HPDE6-E6E7 (cell line): ENCODE results near the gene UBAC2.

ENCODE experiments used
- DNase-seq: peaks from one replicate; pipeline ENCODE4 v3.0.0; 2011; ENCODE audit warnings: missing footprints; ENCODE audit errors: extremely low spot score

Gene UBAC2

DNA sequence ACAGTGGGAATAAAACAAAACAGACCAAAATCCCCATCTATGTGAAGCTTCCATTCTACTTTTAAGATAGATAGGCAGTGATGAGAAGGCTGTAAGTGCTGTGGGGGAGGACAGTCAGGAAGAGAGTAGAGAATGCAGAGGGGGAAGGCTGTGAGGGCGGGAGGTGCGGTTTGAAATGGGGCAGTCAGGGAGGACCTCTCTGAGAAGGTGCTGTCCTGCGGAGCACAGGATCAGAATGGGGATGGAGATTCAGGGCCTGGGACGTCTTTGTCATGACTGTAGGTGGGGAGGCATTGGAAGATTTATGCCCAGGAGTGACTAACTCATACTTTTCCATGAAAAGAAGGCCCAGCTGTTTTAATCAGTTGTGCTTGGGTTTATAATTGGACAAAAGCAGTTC, 110.5 kb downstream of the UBAC2 start:
- DNase-seq, result no peak

DNA sequence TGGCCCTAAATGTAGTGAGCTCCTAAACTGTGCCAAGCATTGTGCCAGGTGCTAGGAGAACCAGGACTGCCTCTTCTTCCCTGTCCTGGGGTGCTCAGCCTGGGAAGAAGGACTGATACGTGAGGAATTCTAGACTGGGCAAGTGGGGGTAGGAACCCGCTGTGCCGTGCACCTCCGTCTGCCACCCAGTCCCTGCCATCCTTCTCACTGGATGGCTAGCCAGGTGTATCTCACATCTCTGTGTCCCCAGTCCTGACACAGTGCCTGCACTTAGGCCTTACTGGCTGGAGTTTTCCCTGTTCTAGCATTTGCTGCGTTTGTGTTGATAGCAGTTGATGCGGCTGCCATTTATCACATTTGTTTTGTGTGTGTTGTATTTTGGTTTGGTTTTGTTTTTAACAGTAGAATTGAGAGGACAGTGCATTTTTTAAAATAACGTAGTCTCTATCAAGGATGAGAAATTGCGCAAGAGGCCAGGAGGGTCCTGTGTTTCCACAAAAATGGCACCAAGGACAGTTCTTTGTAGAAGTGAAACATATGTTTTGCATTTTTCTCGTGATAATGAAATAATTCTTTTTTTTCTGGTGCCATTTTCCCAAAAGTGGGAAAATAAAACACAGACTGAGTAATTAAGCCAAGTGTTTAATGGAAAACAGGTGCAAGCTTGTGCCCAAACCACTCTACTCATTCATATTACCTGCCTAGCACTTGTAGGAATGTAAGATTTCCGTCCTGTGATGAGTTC, 111.3 kb downstream of the UBAC2 start:
- no peak for DNase-seq

DNA sequence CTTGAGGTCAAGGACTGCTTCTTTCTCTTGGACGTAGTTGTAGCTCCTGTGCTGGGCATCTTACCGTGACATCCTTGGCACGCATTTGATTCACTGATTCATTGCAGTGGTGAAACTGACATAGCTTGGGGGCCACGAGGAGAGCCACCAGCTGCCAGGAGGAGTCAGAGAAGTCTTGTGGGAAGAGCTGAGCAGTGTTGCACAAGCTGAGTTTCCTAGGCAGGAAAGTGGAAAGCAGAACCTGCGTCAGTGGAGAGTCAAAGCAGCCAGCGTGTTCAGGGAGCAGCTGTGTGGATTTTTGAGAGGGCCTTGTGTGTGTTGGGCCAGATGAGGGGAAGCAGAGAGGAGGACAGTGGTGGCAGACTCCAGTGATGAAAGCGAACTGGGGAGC, 111.8 kb downstream of the UBAC2 start:
- no peak for DNase-seq

DNA sequence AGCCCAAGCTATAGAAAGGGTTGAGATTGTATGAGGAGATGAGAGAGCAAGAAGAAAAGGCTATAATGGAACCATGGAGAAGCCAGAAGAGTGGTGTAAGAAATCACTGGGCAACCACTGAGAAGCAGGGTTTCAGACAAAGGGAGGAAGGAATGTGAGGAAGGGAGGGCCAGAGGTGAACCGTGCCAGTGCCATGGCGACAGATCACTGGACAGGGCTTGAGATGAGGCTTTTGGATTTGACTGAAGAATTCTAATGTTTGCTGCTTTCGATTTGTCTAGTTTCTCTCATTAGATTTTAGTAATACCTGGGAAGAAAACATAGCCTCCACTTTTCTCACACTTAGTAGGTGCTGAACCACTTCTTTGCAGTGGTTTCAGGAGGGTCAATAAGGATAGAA, 112.8 kb downstream of the UBAC2 start:
- no peak for DNase-seq

DNA sequence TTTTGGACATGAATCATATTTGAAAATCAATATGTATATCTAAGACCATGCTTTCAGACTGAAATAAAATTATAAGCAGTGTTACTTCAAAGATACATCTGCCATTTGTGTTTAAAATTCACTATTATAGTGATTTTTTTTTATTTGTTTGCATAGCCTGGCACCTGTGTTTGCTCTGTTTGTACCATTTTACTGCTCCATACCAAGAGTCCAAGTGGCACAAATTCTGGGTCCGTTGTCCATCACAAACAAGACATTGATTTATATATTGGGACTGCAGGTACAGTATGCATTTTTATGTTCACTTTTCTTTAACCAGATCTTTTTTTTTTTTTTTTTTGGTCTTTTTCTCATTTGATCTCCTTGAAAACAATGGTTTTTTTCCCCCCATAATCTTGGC, 113.3 kb downstream of the UBAC2 start:
- DNase-seq, result no peak

DNA sequence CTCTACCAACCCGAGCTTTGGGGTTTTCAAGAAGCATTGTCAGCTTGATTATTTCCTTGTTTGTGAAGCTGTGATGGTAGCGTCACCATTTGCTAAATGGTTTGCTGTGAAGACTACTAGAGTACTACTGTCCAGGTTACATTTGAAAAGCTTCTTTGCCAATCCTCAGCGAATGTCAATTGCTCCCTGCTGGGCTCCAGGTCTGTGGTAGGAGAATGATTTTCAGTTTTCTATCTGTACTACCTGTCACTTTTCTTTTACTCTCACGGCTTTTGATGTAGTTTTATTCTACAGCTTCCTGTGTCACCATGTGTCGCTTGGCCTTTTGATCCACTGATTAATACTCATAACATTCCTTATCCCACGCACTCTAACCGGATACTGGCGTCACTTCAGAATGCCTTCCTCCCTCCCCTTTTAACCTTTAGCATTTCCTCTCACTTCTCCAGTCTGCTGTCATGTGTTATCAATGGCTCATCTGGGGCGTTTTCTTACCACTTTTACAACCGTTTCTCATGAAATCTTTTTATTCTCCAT, 114.1 kb downstream of the UBAC2 start:
- DNase-seq, result no peak

DNA sequence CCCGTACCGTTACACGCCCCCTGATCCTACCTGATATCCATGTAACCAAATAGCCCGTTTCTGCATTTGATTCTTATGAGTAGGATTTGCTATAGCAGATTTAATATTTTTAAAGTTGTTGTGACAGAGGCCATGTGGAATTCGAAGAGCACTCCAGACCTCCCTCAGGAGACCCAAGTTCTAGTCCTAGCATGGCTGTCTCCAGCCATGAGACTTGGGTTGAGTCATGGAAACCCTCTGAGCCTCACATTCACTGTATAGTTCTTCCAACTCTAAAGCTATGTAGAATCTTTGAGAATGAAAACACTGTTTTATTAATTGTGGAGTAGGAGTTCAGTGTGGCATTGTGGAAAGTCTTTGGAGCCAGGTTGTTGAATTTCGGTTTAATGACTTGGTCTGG, 114.5 kb downstream of the UBAC2 start:
- DNase-seq, result no peak

DNA sequence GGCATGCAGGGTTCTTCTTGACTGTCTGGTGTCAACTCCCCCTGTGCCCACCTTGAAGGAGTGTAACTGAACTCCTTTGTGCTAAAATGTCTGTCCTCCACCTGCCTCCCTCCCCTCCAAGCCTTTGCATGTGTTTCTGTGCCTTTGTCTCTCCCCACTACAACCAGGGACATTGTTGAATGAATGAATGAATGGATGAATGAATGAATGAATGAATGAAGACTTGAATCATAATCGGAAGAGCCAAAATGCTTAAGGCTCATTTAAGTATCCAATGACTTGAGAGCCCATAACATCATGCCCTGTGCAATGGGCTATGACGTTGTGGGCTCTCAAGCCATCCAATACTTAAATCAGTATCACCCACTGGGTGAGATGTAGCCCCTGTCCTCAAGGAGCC, 115.6 kb downstream of the UBAC2 start:
- DNase-seq, result no peak

DNA sequence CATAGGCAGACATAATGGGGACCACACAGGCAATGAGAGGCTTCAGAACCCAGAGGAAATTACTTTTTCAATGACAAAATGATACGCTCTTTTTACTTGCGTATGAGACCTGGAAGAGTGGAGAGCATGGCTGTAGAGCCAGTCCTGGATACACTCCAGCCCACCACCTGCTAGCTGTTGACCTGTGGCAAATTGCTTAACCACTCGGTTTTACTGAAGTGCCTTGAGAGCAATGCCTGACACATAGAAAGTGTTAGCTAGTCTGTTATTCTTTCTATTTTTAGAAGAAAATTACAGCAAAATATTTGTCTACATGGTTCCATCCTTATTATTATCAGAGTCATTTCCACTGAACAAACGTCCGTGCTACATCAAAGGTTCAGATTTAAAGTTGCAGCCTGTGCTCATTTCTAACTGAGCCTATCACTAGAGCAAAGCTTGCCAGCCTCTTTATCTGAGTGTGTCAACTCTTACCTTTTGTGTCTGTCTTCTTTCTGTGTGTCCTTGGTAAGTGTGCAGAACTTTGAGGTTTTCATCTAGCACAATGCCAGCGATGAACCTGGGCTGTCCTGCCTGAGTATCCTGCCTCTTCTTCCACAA, 116.1 kb downstream of the UBAC2 start:
- no peak for DNase-seq

DNA sequence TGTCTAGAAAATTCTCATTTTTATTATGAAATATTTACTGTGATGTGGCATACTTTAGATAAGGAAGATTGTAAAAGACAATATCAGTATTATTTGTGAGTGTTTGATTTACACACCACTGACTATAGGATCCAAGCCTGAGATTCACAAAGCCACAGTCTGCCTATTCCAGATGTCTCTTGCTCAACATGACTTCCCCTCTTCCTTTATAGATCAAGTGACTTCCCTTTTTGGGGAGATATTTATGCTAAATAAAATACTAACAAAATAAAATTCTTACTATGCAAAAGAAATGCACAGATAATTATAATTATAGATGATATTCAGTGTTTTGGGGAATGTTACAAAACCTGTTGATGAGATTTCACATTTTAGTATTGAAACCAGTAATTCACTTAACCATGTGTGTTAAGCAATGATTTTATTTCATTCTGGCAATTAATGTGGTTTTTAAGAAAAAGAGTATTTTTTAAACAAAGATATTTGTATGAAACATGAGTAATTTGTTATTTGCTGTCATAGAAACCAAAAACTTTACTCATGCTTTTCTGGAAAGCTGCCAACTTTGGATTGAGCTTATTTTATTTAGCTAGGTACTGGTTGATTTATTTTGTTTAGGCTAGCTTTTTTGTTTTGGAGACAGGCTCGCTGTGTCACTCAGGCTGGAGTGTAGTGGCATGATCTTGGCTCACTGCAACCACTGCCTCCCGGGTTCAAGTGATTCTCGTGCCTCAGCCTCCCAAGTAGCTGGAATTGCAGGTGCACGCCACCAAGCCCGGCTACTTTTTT, 120.2 kb downstream of the UBAC2 start:
- no peak for DNase-seq

DNA sequence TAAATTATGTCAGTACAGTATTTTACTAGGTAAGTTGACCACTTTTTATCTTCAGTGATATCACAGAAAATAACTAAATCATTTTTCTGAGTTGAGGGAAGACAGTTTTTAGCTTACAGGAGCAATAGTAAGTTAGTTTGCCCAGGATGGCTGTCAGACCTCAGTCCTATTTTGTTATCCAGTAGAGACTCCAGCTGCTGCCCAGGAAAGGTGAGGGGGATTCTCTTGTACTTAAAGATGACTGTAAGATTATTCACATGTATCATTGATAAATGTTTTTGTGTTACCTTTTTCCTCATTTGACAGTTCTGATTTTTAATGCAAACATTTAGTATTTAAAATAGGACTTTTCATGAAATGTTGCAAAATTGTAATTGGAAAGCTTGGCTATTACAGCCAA, 121.1 kb downstream of the UBAC2 start:
- no peak for DNase-seq

DNA sequence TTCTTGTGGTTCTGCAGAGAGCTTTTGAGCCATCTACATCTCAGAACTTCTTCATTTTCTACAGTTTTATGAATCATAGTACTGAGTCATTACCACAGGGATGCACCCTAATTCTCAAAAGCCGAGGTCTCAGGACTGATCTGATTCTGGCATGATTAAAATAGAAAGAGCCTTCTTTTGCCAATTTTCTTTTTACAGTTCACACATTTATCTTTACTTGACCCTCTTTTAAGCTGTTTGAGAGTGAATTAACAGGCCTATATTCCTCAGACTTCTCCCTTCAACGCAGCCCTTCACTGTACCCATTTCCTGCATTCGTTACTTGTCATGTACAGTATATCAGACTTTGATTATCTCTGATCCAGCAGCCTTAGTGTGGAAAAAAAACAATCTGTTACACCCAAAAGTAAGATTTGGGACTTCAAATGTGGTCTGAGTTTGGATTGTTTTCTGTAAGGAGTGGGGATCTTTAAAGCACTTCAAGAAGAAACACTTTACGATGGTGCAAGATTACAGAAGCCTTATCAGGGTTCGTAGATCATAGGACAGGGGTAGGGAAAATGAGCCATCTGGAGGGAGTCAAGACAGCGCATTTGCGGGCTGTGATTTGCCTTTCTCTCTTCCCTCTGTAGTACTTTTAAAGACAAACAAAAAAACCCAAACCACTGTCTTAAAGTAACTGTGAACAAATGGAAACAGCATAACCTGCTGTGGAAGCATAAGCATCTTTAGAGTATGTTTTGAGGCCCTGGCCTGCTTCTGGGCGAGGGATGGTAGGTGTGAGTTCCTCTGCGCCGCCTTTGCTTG, 121.8 kb downstream of the UBAC2 start:
- DNase-seq, result peak; percentile 45

DNA sequence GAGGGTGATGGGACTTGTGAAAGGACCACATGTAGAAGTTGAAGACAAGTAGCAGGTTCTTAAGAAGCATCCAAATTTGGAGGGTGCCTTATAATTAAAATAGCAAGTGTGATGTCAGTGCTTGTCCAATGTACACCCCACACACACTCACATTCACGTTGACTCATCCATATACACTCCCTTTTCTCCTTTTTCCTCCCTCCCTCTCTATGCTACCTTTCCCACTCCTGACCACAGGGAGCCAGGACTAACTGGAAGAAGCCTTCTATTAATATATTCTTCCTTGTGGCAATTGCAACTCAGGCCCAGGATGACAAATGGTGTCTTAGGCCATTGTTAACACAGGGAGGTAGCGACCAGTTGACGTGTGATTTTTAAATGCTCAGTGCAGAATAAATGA, 122.8 kb downstream of the UBAC2 start:
- no peak for DNase-seq

DNA sequence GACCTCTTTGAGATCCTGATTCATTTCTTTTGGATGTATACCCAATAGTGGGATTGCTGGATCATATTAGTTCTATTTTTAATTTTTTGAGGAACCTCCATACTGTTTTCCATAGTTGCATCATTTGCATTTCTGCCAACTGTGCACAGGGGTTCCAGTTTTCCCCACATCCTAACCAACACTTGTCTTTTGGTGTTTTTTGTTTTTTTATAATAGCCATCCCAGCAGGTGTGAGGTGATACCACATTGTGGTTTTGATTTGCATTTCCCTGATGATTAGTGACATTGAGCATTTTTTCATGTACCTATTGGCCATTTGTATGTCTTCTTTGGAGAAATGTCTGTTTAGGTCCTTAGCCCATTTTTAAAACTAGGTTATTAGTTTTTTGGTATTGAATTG, 125.4 kb downstream of the UBAC2 start:
- DNase-seq, result no peak

DNA sequence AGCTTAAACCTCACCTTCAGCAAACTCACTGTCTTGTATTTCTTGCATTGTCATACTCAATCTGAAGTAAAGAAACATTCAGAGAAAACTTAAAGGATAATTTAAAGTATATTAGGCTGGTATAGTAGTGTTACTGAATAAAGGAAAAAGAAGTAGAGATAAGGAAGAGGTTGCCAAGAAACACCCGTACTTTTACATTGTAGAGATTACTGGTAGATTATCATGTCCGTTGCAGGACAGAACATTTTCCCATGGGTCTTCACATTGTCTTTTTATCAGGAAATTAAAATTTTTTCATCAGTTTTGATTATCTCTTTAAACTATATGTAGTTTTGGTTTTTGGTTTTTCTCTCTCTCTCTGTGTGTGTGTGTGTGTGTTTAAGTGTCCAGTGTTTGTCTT, 126.5 kb downstream of the UBAC2 start:
- no peak for DNase-seq

DNA sequence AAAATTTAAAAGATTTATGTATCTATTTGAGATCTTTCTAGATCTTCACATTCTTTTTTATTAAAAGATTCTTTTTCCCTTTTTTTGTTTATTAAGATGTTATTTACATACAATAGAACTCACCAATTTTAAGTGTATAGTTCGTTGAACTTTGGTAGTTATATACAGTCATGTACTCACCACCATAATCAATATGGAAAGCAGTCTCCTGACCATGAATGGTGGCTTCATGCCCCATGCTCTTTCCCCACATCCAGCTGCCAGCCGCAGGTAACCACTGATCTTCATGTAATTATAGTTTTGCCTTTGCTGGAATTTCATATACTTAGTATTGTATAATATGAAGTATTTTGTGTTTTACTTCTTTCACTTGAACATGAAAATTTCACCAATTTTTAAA, 127.1 kb downstream of the UBAC2 start:
- DNase-seq, result no peak

DNA sequence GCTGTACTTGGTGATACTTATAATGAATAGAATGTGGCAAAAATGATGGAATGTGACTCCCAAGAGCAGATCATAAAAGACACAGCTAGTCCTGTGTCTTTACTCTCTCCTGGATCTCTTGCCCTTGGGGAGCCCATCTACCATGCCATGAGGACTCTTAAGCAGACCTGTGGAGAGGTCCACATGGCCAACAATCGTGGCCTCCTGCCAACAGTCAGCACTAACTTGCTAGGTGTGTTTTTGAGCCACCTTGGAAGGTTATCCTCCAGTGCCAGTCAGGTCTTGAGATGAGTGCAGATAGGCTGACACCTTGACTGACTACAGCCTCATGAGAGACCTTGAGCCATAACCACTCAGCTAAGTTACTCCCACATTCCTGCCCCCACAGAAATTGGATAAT, 128.8 kb downstream of the UBAC2 start:
- DNase-seq, result no peak

DNA sequence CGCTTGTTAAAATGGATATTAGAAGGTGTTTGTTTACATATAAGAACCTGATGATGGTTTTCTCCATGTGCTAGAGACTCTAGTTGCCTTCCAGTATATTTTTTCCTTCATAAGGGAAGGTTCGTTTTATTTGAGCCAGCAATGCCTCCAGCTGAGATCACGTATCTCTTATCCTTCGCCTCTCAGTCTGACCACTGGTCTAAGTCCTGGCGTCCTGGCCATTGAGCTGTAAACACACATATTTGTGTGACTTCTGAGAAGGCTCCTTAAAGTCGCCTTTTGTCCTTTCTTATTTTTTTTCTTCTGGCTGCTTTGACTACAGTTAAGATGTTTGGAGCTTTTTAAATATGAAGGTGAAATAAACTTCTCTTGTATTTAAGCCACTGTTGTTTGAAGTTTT, 130.3 kb downstream of the UBAC2 start:
- DNase-seq, result no peak

DNA sequence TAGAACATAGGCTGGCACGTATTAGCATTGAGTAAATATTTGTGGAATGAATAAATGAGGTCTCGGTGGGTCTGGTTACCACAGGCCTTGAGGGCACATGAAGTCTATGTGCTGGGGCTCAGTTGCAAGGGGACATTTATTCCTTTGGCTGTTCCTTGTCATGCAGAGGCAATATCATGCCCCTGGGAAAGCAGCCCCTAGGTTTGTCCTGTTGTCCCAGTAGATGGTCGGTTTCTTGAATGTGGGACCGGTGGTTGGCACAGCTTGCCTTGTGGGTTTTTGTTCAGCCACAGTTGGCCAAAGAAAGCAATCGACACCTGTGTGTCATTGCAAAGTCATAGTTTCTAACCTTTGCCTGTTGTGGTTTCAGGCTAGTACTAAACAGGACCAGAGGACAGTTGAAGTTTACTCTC, 131.2 kb downstream of the UBAC2 start:
- no peak for DNase-seq

DNA sequence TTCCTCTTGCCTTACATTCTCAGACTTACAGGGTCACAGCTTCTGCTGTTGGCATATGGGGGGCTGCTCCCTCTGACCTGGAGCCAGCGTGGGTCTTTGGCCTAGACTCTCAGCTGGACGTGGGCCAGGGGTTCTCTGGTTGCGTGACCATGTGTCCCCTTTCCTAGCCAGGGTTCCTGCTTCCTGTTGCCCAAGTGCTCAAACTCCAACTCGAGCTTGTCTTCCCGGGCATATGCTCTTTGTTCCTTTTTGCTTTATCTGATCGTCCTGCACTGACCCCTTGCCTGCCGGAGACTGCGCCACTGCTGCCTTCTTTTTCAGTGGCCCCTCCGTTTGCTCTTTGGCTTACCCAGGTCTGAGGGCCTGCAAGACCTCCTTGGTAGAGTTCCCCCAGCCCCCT, 131.8 kb downstream of the UBAC2 start:
- DNase-seq, result no peak

DNA sequence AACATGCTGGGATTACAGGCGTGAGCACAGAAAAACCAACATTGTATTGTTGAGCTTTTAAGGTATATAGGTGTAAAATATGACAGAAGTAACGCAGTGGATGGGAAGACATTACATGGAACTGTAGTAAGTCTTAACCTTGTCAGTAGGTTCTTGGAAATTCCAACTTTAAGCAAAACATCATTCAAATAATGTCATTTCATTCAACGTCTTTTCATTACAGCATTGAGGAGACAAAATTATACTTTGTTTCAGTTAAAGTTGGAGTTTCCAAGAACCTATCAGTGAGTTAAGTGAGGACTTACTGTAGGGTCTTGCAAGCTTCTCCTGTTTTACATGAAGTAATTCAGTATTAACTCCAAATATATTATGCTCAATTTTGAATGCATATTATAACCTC, 133.6 kb downstream of the UBAC2 start:
- no peak for DNase-seq

DNA sequence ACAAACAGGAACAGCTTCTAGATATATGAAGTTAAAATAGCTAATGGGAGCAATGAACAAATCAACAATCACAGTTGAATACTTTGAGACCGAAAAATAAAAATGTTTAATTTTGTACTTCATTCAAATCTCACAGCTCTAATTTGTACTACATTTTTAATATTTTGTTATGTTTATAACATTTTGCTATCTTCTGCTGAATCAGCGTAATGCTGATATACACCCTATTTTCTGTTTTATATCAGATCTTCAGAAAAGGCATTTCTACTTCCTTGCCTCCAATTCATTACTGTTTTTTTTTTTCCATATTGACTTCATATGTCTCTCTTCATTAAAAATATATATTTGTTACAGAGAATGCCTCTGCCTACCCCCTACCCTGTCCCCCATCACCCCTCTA, 134.4 kb downstream of the UBAC2 start:
- DNase-seq, result no peak
